ENCODE data around the gene CYP3A7.

DNA sequence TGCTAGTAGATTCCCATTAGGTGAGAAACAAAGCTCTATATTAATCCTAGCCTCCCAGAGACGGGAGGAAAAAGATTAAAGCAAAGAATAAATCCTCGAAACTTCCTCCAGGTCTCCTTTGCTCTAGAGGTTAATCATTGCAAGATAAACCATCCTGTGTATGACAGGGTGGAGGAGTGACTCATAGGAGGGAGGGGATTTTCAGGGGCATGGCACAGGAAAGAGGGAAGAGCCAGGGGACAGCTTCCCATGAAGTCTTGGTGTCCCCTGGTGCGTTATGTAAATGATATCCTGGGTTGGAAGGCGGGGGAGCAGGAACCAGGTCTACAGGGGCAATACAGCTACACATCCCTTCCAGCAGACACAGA lies 56.0 kb downstream of the CYP3A7 start:
- TF ChIP-seq ATF2 (CRISPR knock-in tag; IDR thresholded peaks at IDR 0.05; ENCODE audit: borderline replicate concordance, low read depth) (no peak), ZNF219 (CRISPR knock-in tag; IDR thresholded peaks at IDR 0.05; ENCODE audit: borderline replicate concordance) (no peak), USF1 (CRISPR knock-in tag; IDR thresholded peaks at IDR 0.05) (no peak), NR1H2 (CRISPR knock-in tag; IDR thresholded peaks at IDR 0.05) (no peak)
- TF ChIP-seq, protein P1, sequence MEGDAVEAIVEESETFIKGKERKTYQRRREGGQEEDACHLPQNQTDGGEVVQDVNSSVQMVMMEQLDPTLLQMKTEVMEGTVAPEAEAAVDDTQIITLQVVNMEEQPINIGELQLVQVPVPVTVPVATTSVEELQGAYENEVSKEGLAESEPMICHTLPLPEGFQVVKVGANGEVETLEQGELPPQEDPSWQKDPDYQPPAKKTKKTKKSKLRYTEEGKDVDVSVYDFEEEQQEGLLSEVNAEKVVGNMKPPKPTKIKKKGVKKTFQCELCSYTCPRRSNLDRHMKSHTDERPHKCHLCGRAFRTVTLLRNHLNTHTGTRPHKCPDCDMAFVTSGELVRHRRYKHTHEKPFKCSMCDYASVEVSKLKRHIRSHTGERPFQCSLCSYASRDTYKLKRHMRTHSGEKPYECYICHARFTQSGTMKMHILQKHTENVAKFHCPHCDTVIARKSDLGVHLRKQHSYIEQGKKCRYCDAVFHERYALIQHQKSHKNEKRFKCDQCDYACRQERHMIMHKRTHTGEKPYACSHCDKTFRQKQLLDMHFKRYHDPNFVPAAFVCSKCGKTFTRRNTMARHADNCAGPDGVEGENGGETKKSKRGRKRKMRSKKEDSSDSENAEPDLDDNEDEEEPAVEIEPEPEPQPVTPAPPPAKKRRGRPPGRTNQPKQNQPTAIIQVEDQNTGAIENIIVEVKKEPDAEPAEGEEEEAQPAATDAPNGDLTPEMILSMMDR (IDR thresholded peaks at IDR 0.05): no peak

All from WTC11 (cell line).